H1 (cell line): ENCODE data around the gene HDHD3. TPM values are rescaled to one million over a fixed set of nuclear protein-coding genes. Genes with fewer than 3 reads are reported as not detected.

Source experiments
- CBX5 ChIP-seq: fragments of 300-800, 300-1000 bp; sonication (generic); IDR thresholded peaks from 2 replicates; pipeline ENCODE4 v1.7.1; 2016; ENCODE audit warnings: antibody characterized with exemption, low read length, low read depth
- KDM4A ChIP-seq: IDR thresholded peaks from one replicate; pipeline ENCODE4 v1.7.1; 2012; ENCODE audit warnings: low read depth, mild to moderate bottlenecking, moderate library complexity, low read length, inconsistent platforms; ENCODE audit not compliant: severe bottlenecking
- SP2 ChIP-seq: IDR thresholded peaks from 2 replicates; pipeline ENCODE4 v1.6.1; 2012; ENCODE audit warnings: mild to moderate bottlenecking, low read length, inconsistent platforms
- polyA plus RNA-seq, 7 experiments: library from polyadenylated mRNA; depleted of rRNA in 3 of 7; stranded (reverse) in 5 of 7; unstranded in 2 of 7; fragments of >200 nt in 5 of 7; fragments of 200-250 nt in 2 of 7; gene quantifications; 1 replicate in 5 of 7; 2 replicates in 1 of 7; 4 replicates in 1 of 7; pipeline versions ENCODE4 v1.2.1 to v1.2.3, GENCODE V29; 2011 to 2013; ENCODE audit warnings: missing spikeins in 2 of 7, mixed read lengths in 2 of 7
- total RNA-seq: library from RNA; stranded (reverse); fragmentation: NEBNext Ultra II Directional; extraction: Animal tissue kit (Norgen Biotek cat#: 25700); gene quantifications from 2 replicates; pipeline ENCODE4 v1.2.1, GENCODE V29; 2021
- TF ChIP-seq, protein P1 (sequence below): fragments of 300-600 bp; sonication (generic); IDR thresholded peaks from 2 replicates; pipeline ENCODE4 v1.7.1; 2012; ENCODE audit warnings: low read length, moderate library complexity, mild to moderate bottlenecking, inconsistent platforms; ENCODE audit not compliant: insufficient replicate concordance

HDHD3 gene
- total and polyA plus RNA-seq, 2 of the 8 experiments (the other 6 are each of a cell fraction or from before 2014, with no cell fraction given), result 12.1 to 25.3 TPM

DNA sequence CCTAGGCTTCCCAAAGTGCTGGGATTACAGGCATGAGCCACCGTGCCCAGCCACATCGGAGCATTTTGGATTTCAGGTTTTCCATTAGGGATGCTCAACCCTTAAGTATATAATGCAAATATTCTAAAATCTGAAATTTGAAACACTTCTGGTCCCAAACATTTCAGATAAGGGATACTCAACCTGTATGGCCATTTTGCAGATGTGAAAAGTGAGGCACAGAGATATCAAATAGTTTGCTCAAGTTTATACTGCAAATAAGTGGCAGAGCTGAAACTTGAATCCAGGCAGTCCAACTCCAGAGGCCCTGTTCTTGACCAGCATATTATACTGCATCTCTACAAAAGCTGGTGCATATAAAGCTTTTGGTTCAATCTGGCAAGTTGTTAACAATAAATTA lies 39.1 kb downstream of the HDHD3 start (continued):
- TF ChIP-seq, protein P1, sequence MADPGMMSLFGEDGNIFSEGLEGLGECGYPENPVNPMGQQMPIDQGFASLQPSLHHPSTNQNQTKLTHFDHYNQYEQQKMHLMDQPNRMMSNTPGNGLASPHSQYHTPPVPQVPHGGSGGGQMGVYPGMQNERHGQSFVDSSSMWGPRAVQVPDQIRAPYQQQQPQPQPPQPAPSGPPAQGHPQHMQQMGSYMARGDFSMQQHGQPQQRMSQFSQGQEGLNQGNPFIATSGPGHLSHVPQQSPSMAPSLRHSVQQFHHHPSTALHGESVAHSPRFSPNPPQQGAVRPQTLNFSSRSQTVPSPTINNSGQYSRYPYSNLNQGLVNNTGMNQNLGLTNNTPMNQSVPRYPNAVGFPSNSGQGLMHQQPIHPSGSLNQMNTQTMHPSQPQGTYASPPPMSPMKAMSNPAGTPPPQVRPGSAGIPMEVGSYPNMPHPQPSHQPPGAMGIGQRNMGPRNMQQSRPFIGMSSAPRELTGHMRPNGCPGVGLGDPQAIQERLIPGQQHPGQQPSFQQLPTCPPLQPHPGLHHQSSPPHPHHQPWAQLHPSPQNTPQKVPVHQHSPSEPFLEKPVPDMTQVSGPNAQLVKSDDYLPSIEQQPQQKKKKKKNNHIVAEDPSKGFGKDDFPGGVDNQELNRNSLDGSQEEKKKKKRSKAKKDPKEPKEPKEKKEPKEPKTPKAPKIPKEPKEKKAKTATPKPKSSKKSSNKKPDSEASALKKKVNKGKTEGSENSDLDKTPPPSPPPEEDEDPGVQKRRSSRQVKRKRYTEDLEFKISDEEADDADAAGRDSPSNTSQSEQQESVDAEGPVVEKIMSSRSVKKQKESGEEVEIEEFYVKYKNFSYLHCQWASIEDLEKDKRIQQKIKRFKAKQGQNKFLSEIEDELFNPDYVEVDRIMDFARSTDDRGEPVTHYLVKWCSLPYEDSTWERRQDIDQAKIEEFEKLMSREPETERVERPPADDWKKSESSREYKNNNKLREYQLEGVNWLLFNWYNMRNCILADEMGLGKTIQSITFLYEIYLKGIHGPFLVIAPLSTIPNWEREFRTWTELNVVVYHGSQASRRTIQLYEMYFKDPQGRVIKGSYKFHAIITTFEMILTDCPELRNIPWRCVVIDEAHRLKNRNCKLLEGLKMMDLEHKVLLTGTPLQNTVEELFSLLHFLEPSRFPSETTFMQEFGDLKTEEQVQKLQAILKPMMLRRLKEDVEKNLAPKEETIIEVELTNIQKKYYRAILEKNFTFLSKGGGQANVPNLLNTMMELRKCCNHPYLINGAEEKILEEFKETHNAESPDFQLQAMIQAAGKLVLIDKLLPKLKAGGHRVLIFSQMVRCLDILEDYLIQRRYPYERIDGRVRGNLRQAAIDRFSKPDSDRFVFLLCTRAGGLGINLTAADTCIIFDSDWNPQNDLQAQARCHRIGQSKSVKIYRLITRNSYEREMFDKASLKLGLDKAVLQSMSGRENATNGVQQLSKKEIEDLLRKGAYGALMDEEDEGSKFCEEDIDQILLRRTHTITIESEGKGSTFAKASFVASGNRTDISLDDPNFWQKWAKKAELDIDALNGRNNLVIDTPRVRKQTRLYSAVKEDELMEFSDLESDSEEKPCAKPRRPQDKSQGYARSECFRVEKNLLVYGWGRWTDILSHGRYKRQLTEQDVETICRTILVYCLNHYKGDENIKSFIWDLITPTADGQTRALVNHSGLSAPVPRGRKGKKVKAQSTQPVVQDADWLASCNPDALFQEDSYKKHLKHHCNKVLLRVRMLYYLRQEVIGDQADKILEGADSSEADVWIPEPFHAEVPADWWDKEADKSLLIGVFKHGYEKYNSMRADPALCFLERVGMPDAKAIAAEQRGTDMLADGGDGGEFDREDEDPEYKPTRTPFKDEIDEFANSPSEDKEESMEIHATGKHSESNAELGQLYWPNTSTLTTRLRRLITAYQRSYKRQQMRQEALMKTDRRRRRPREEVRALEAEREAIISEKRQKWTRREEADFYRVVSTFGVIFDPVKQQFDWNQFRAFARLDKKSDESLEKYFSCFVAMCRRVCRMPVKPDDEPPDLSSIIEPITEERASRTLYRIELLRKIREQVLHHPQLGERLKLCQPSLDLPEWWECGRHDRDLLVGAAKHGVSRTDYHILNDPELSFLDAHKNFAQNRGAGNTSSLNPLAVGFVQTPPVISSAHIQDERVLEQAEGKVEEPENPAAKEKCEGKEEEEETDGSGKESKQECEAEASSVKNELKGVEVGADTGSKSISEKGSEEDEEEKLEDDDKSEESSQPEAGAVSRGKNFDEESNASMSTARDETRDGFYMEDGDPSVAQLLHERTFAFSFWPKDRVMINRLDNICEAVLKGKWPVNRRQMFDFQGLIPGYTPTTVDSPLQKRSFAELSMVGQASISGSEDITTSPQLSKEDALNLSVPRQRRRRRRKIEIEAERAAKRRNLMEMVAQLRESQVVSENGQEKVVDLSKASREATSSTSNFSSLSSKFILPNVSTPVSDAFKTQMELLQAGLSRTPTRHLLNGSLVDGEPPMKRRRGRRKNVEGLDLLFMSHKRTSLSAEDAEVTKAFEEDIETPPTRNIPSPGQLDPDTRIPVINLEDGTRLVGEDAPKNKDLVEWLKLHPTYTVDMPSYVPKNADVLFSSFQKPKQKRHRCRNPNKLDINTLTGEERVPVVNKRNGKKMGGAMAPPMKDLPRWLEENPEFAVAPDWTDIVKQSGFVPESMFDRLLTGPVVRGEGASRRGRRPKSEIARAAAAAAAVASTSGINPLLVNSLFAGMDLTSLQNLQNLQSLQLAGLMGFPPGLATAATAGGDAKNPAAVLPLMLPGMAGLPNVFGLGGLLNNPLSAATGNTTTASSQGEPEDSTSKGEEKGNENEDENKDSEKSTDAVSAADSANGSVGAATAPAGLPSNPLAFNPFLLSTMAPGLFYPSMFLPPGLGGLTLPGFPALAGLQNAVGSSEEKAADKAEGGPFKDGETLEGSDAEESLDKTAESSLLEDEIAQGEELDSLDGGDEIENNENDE, result no peak
- no peak for TF ChIP-seq CBX5
- no peak for TF ChIP-seq SP2
- TF ChIP-seq KDM4A, result no peak
- TF ChIP-seq, all 59 proteins: peak for 0
